GM19467 (cell line): ENCODE results near the gene HMGA1.

Experiments used
- ATAC-seq: cut with Tn5 transposase; IDR thresholded peaks from one replicate; pipeline ENCODE4 v1.9.1; 2021; ENCODE audit warnings: mild to moderate bottlenecking, moderate library complexity; ENCODE audit not compliant: unreplicated experiment

Gene HMGA1

GRCh38 chr6:34236443-34237315, at the start of gene HMGA1:
Gene HMGA1, plus strand, starts transcription at chr6:34236873. Its CDS starts 3,908 bp downstream, at chr6:34240781.
- peak; percentile 57 for ATAC-seq

- ATAC-seq: no peak
These were observed 46.7 kb upstream of the HMGA1 start for GRCh38 chr6:34189806-34190503.

DNA sequence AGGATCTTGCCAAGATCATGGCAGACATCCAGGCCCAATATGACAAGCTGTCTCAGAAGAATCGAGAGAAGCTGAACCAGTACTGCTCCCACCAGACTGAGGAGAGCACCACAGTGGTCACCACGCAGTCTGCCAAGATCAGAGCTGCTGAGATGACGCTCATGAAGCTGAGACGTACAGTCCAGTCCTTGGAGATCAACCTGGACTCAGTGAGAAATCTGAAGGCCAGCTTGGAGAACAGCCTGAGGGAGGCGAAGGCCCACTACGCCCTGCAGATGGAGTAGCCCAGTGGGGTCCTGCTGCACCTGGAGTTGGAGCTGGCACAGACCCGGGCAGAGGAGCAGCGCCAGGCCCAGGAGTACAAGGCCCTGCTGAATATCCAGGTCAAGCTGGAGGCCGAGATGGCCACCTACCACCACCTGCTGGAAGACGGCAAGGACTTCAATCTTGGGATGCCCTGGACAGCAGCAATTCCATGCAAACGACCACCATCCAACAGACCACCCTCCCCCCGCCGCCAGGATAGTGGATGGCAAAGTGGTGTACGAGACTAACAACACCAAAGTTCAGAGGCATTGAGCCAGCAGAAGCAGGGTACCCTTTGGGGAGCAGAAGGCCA, 46.1 kb upstream of the HMGA1 start:
- no peak for ATAC-seq

DNA sequence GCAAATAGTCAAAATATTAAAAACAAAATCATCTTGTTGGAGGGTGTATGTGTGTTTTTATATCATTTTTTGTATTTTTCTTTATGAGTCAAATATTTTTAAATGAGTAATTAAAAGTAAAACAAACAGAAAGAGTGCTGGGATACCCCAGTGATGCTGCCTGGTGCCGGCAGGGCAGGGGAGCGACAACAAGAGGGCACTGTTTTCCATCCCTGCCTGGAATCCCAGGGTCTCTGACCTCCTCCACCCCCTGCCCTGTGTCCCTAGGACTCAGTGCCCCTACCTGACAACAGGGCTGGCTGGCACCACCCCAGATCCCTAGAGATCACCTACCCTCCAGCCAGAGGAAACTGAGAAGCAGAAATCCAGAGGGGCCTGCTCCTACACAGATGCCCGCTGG, 41.9 kb upstream of the HMGA1 start:
- no peak for ATAC-seq

DNA sequence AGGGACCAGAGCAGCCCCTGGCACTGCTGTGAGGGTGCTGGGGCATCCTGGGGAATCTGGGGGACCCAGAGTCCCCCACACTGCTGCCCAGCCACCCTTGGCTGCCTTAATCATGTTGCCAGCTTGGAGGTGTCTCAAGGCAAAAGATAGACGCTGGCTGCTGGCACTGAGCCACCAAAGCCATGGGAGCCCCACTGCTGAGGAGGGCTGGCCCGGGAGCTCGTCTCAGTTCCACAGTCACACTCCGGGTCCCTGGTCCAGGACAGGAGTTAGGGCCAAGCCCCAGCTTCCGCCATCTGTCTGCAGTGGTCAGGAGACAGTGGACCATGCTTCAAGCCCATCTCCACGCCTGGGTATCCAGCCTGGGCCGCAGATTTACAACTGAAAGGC, 41.0 kb upstream of the HMGA1 start:
- ATAC-seq: no peak

- ATAC-seq: peak; percentile 58
These were observed 40.4 kb upstream of the HMGA1 start for GRCh38 chr6:34196116-34196832.

- no peak for ATAC-seq
These were observed 39.9 kb upstream of the HMGA1 start for GRCh38 chr6:34196833-34197195.

- ATAC-seq: no peak
These were observed 36.2 kb upstream of the HMGA1 start for GRCh38 chr6:34200340-34200971.

- no peak for ATAC-seq
These were observed 35.1 kb upstream of the HMGA1 start for GRCh38 chr6:34201455-34202107.

DNA sequence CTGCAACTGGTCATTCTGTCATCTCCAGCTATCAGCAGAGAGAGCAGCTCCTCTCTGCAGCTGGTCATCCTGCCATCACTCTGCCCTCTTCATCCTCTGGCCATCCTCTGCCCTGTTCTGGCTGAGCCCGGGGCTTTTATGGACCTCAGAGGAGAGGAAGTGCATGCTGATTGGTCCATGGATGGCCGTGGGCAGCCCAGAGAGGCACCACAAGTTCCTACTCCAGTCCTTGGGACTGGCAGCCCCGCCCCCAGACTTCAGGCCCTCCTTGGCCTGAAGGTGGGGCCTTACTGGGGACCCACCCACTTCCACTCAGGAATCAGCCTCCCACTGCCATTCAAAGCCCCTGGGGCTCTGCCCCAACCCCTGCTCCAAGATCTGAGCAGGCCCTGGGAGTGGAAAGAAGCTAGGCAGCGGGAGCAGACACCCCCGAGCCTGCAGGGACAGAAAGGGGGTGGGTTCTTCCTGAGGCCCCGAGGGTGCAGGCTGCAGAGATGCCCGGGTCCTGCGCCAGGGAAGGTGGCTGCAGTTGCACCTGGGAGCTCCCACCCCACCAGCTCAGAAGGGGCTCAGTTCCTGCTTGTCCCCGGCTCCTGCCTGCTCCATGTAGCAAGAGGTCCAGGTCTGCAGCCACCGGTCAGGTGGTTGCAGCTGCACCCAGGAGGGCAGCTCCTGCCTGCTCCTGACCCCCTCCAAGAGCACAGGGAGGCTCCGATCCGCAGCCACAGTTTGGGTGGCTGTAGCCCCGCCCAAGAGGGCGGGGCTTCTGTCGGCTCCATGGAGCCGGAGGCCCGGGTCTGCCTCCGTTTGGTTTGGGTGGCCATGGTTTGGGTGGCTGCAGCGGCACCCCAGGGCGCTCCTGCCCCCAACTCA, 34.1 kb upstream of the HMGA1 start:
- no peak for ATAC-seq

GRCh38 chr6:34204693-34205092, 32.0 kb upstream of the HMGA1 start:
- ATAC-seq: no peak

- ATAC-seq: no peak
These were observed 31.2 kb upstream of the HMGA1 start for GRCh38 chr6:34205466-34205865.

DNA sequence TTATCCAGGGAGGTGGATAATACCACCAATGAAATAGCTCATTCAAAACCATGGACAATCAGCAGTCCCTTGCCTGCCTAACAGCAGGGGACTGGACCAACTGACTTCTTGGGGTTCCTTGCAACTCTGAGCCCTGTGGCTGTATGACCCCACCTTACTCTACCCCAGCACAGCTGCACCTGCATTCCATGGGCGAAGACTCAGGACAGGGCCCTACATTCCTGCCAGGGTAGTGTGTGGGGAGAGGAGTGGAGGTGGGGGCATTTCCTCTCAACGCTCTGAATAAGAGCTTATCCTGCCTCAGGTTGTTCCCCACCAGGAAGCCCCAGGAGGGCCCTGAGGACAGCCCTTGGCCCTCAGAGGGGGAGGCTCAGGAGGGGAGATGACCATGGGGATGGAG, 30.8 kb upstream of the HMGA1 start:
- ATAC-seq: no peak

DNA sequence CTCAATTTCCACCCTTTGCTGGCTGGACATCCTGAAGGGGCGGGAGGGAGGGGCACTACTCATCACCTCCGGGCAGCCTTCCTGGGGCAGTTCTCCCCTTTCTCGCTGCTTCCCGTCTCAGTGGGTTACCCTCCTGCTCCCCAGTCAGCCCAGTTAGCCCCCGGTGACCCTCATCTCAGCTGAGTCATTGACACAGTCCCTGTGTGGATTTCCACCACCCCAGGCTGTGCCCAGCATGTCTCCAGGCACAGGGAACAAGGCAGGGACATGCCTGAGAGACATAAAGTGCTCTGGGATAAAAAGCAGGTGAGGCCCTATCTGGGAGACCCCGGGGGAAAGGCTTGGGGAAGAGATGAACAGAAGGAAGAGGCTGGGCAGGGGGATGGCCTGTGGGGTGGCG, 29.9 kb upstream of the HMGA1 start:
- no peak for ATAC-seq

DNA sequence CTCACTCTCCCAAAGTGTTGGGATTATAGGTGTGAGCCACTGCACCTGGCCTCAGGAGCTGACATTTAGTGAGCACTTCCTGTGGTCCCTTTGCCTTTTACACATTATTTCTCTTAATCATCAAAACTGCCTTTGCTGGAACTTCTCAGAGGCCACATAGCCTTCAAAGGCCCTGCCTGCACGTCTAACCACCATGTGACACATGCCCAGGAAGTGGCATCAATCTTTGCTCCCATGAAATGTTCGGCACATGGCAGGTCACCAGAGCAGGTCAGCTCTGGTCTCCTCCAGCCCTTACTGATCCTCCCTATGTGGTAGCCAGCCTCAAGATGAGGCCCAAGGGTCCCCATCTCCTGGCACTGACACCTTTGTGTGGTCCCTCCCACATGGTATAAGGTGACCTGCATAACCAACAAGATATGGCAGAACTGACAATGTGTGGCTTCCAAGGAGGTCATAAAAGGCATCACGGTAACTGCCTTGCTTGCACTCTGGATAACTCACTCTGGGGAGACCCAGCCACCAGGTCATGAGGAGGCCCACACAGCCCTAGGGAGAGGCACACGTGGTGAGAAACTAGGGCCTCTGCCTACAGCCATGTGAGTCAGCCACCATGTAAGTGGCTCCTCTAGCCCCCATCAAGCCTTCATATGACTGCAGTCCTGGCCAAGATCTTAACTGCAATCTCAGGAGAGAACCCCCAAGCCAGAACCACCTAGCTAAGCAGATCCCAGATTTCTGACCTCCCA, 28.8 kb upstream of the HMGA1 start:
- no peak for ATAC-seq

GRCh38 chr6:34213772-34214171, 22.9 kb upstream of the HMGA1 start:
- ATAC-seq: no peak

DNA sequence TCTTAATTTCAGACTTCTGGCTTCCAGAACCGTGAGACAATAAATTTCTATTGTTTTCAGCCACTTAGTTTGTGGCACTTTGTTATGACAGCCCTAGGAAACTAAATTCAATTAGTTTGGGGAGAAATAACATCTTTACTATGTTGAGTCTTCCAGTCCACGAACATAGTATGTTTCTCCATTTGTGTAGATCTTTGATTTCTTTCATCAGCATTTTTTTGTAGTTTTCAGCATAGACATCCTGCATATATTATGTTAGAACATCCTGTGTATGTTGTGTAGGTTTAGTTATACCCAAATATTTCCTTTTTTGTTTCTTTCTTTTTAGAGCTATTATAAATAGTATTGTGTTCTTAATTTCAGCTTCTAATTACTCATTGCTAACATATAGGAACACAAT, 18.0 kb upstream of the HMGA1 start:
- no peak for ATAC-seq

GRCh38 chr6:34223381-34223955, 13.2 kb upstream of the HMGA1 start:
- ATAC-seq: peak; percentile 23
